Adipocyte (in vitro differentiated cells): Measurements from ENCODE around the gene SSC5D.

Source experiments
- DNase-seq: peaks from one replicate; pipeline ENCODE4 v3.0.0-alpha.2; 2015; ENCODE audit warnings: low read depth
- H3K27me3 ChIP-seq: replicated peaks from 2 replicates; pipeline ENCODE4 v1.7.0; 2013; ENCODE audit warnings: mild to moderate bottlenecking, low read length, moderate library complexity; ENCODE audit not compliant: control insufficient read depth, insufficient read depth
- H3K36me3 ChIP-seq: 2 replicates; pipeline ENCODE4 v1.7.0; 2013; ENCODE audit warnings: low read length, mild to moderate bottlenecking, moderate library complexity; ENCODE audit not compliant: control insufficient read depth, insufficient read depth, severe bottlenecking
- H3K4me1 ChIP-seq: 2 replicates; pipeline ENCODE4 v1.7.0; 2013; ENCODE audit warnings: mild to moderate bottlenecking, low read length, moderate library complexity; ENCODE audit not compliant: control insufficient read depth, insufficient read depth
- H3K4me3 ChIP-seq: 2 replicates; pipeline ENCODE4 v1.7.0; 2013; ENCODE audit warnings: mild to moderate bottlenecking, low read length, moderate library complexity
- H3K9ac ChIP-seq: 2 replicates; pipeline ENCODE4 v1.7.0; 2013; ENCODE audit warnings: mild to moderate bottlenecking, low read length, moderate library complexity
- H3K9me3 ChIP-seq: 2 replicates; pipeline ENCODE4 v1.7.0; 2013; ENCODE audit warnings: mild to moderate bottlenecking, low read length, moderate library complexity; ENCODE audit not compliant: control insufficient read depth

The SSC5D gene

DNA sequence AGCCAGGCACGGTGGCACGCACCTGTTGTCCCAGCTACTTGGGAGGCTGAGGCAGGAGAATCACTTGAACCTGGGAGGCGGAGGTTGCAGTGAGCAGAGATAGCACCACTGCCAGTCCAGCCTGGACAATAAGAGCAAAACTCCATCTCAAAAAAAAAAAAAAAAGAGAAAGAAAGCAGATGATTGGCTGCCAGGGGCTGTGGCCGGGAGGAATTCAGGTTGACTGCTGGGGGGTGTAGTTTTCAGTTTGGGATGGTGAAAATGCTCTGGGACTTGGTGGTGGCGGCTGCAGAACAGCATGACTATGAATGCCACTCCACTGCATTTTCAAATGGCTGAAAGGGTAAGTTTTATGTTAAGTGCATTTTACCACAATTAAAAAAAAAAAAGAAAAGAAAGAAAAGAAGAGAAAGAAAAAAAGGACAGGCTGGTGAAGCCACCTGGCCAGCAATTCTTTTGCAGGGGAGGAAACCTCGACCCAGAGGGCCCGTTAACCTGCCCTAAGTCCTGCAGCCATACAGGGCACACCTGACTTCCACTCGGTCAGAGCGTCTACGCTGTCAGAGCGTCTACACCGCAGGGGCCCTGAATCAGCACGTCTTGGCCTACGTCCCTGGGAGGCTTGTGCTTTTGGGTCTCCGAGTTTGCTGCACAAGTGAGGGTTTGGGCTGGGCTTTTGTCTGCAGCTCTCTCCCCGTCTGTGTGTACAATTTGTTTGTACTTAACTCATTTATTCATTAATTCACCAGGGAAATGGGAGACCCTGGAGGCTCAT lies 30.4 kb upstream of the SSC5D start:
- H3K27me3 ChIP-seq = no peaks in the 10 kb centered on the region
- no peak overlapping the region for H3K9ac ChIP-seq
- no peaks in the 10 kb centered on the region for H3K9me3 ChIP-seq
- H3K4me3 ChIP-seq = no peak overlapping the region
- peaks cover 21% of the 10 kb centered on the region for H3K4me1 ChIP-seq
- H3K36me3 ChIP-seq = peaks cover 4% of the 10 kb centered on the region
- DNase-seq = no peak

DNA sequence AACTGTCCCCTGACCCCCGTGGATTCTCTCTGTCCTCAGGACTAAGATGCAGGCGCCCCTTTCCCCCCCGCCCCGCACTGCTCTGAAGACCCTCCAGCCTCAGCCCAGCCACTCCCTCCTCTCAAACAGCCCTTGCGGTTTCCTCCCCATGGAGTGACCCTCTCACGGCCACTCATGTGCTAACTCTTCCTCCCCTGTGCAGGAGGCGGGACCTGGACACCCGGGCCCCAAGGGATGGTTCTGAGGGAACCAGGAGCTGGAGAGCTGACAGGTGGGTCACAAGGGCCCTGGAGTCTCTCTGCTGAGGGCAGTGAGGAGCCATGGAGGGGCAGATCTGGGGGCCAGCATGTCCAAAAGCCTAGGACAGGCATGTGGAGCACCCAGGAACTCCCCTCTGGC lies 28.7 kb upstream of the SSC5D start:
- no peaks in the 10 kb centered on the region for H3K27me3 ChIP-seq
- peak overlapping the region; percentile 98 for H3K4me3 ChIP-seq
- DNase-seq = no peak
- H3K9me3 ChIP-seq = no peaks in the 10 kb centered on the region
- peaks cover 4% of the 10 kb centered on the region for H3K36me3 ChIP-seq
- H3K9ac ChIP-seq = peak overlapping the region; percentile 83
- peaks cover 21% of the 10 kb centered on the region for H3K4me1 ChIP-seq

DNA sequence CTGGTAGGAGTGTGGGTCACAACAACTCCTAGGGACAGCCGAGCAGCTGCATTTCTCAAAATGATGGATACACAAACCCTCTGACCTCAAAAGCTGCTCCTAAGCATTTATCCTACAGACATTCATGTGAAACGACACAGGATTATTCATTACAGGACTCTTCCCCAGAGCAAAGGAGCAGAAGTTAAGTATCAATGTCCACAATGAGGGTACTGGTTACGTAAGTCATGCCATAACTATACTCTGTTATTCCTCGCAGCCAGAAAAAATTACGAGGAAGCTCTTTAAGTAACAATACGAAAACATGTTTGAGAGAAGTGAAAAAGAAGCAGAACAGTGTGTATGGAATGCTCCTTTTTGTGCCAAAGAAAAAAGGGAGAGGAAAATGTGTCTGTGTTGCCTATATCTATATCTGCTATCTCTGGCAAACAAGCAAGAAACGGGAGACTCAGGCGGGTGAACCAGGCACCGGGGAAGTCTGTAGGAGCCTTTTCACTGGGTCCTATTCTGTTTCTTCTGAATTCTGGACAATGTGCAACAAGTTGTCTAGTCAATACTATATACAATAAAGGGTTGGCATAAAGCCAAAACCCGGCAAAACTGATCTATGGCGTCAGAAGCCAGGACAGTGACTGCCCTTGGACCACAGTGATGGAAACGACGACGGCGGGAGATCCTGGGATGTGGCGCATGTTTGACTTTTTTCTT lies 28.1 kb upstream of the SSC5D start:
- Histone ChIP-seq H3K36me3 (peaks cover 4% of the 10 kb centered on the region), H3K9me3 (no peaks in the 10 kb centered on the region), H3K27me3 (no peaks in the 10 kb centered on the region), H3K4me1 (peaks cover 21% of the 10 kb centered on the region), H3K9ac (peak overlapping the region; percentile 83), H3K4me3 (peak overlapping the region; percentile 98)
- peak; percentile 56 for DNase-seq

GRCh38 chr19:55460670-55461258 lies 27.5 kb upstream of the SSC5D start:
- H3K27me3 ChIP-seq = no peaks in the 10 kb centered on the region
- peaks cover 21% of the 10 kb centered on the region for H3K4me1 ChIP-seq
- DNase-seq = peak; percentile 89
- no peaks in the 10 kb centered on the region for H3K36me3 ChIP-seq
- H3K9me3 ChIP-seq = no peaks in the 10 kb centered on the region
- H3K9ac ChIP-seq = peak overlapping the region; percentile 97
- H3K4me3 ChIP-seq = peak overlapping the region; percentile 98

DNA sequence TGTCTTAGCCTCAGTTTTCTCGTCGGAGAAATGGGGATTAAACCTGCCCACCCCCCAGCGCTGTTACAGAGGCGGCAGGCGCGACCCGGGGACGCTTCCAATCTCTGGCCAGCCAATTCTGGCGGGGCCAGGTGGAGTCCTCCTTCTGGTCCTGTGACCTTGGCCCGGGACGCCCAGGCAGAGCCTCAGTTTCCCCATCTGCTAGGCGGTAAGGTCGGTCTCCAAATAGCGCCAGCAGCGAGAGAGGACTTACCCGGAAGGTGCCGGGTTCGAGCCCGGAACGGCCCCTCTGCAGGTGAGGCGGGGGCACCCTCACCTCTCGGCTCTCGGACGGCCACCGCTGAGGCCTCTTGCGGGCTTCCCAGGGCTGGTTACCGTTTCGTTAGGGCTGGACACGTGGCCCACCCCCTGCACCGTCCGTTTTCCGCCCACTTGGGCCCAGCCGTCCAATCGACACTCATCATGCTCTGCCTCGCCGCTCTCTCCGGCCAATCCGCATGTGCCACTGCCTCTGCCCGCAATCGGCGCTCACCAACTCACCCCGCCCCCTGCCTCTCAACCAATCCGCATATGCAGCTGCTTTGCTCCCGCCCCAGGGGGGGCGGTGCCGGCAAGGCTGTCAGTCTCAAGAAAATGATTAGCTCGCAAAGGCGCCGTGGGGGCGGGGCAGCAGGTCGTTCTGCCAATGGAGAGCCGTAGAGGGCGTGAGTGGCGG lies 26.8 kb upstream of the SSC5D start, which contains the start of gene ISOC2:
Gene ISOC2 (minus strand): TSS at position 384 of the 715 bp plus-strand sequence. CDS start 5,156 bp downstream, outside the sequence.
- H3K4me3 ChIP-seq = peak within 1 kb of the TSS; percentile 98
- H3K9ac ChIP-seq = peak within 1 kb of the TSS; percentile 97
- no peaks in the 10 kb centered on the region for H3K9me3 ChIP-seq
- no peaks in the 10 kb centered on the region for H3K27me3 ChIP-seq
- DNase-seq = peak; percentile 100
- no peaks in the 10 kb centered on the region for H3K36me3 ChIP-seq
- peaks cover 21% of the 10 kb centered on the region for H3K4me1 ChIP-seq

- H3K9ac ChIP-seq = peak overlapping the region; percentile 87
- peak overlapping the region; percentile 98 for H3K4me3 ChIP-seq
- H3K36me3 ChIP-seq = no peaks in the 10 kb centered on the region
- peaks cover 21% of the 10 kb centered on the region for H3K4me1 ChIP-seq
- no peak for DNase-seq
- H3K27me3 ChIP-seq = no peaks in the 10 kb centered on the region
- no peaks in the 10 kb centered on the region for H3K9me3 ChIP-seq
These were observed 26.1 kb upstream of the SSC5D start for GRCh38 chr19:55461974-55462626.

DNA sequence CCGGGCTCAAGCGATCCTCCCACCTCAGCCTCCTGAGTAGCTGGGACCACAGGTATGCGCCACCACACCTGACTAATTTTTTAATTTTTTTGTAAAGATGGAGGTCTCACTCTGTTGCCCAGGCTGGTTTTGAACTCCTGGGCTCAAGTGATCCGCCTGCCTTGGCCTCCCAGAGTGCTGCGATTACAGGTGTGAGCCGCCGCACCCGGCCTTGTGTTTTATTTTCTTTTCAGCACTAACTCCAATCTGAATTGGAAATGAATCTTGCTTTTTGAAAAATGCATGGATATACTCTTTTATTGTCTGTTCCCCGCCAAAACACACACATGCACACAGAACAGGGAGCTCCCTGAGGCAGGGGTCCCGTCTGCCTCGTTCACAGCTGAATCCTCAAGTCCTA lies 25.5 kb upstream of the SSC5D start:
- no peak overlapping the region for H3K4me3 ChIP-seq
- no peaks in the 10 kb centered on the region for H3K27me3 ChIP-seq
- no peak overlapping the region for H3K9ac ChIP-seq
- H3K9me3 ChIP-seq = no peaks in the 10 kb centered on the region
- DNase-seq = no peak
- H3K4me1 ChIP-seq = peaks cover 26% of the 10 kb centered on the region
- no peaks in the 10 kb centered on the region for H3K36me3 ChIP-seq

GRCh38 chr19:55463583-55464031 lies 24.6 kb upstream of the SSC5D start:
- peaks cover 29% of the 10 kb centered on the region for H3K4me1 ChIP-seq
- no peak overlapping the region for H3K9ac ChIP-seq
- H3K4me3 ChIP-seq = no peak overlapping the region
- H3K9me3 ChIP-seq = no peaks in the 10 kb centered on the region
- H3K36me3 ChIP-seq = no peaks in the 10 kb centered on the region
- H3K27me3 ChIP-seq = no peaks in the 10 kb centered on the region
- no peak for DNase-seq

DNA sequence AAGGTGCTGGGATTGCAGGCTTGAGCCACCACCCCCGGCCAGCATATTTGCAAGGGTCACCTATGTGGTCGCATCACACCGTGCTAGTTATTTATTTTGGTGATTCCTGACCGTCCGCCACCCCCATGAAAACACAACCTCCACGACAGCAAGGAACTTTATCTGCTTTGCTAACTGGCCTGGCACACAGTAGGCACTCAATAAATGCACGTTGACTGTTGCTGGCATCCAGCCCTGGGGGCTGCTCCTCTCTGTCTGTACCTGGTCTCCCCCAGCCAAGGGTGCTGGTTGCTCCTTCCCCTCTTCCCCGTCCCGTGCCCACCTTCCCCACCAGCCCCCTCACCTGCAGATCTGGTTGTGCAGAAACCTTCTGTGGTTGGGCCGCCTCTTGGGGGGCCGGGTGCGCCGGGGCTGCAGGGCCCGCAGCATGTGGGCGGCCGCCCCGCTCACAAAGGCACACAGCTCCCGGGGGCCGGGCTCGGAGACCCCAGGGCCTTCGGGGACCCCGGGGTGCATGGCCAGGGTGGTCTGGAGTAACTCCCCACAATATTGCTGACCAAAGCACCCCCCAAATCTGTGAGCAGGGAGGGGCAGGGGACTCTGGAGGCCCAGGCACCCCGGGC lies 24.1 kb upstream of the SSC5D start:
- Histone ChIP-seq H3K4me1 (peaks cover 29% of the 10 kb centered on the region), H3K9ac (no peak overlapping the region), H3K9me3 (no peaks in the 10 kb centered on the region), H3K4me3 (no peak overlapping the region), H3K36me3 (no peaks in the 10 kb centered on the region), H3K27me3 (no peaks in the 10 kb centered on the region)
- DNase-seq = no peak

DNA sequence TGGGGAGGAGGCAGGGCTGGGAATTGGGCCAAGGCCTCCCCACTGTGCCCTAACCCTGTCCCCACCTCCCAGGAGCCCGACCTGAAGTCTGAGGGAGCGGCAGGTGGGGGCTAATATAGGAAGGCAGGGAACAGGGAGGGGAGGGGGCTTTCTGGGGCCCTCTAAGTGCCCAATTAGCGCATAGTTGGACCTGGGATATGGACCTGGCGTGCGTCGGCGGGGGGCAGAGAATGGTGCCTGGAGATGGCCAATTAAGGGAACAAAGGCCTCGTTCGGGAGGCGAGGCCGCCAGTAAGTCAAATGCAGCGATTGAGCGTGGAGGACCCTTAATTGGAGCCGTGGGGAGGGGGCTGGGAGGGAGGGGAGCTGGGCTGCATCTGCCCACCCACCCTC lies 23.6 kb upstream of the SSC5D start, which contains the start of gene C19orf85:
Gene C19orf85 (minus strand): TSS at position 90 of the 393 bp plus-strand sequence. CDS start 197 bp downstream, outside the sequence.
- DNase-seq = no peak
- Histone ChIP-seq H3K27me3 (no peaks in the 10 kb centered on the region), H3K9me3 (no peaks in the 10 kb centered on the region), H3K9ac (no peak within 1 kb of the TSS), H3K36me3 (no peaks in the 10 kb centered on the region), H3K4me3 (no peak within 1 kb of the TSS), H3K4me1 (peaks cover 27% of the 10 kb centered on the region)
